ENCODE results near the gene BGN. TPM values are rescaled to one million over a fixed set of nuclear protein-coding genes. Genes with fewer than 3 reads are reported as not detected.

Gene BGN
- total RNA-seq, 1 experiment from 2014 or later, result not detected

- Histone ChIP-seq H4K20me1 (ENCODE audit: low read length) (no peaks in the 10 kb centered on the region), H2AFZ (ENCODE audit: low read length) (no peak overlapping the region), H3K9me3 (ENCODE audit: low read length) (no peaks in the 10 kb centered on the region), H3K4me3 (ENCODE audit: low read length) (no peak overlapping the region), H3K27me3 (ENCODE audit: low read length) (no peaks in the 10 kb centered on the region), H3K9me2 (replicated peaks; ENCODE audit: low read length) (no peaks in the 10 kb centered on the region), H3K4me2 (ENCODE audit: low read length) (no peak overlapping the region), H3K36me3 (ENCODE audit: low read depth, low read length) (0 out of 2 replicates have a peak, but pooled peaks cover 2% of the 10 kb centered on the region), H3K4me1 (ENCODE audit: insufficient read depth, low read length) (no peaks in the 10 kb centered on the region), H3K27ac (ENCODE audit: low read length) (no peak overlapping the region), H3K9ac (ENCODE audit: low read length) (no peak overlapping the region), H3K79me2 (ENCODE audit: low read length) (no peaks in the 10 kb centered on the region), H3F3A (ENCODE audit: low read length, unreplicated experiment) (no peaks in the 10 kb centered on the region)
- BruUV-seq (replicated peaks), result no TSS peak
- DNase-seq, result no peak
- ChIA-PET CTCF (no interaction called here), POLR2A (ENCODE audit: unreplicated experiment) (no interaction called here)
- ATAC-seq, result no peak
- TF ChIP-seq EZH2 (IDR thresholded peaks at IDR 0.05; ENCODE audit: low read length, unreplicated experiment), result no peak
- TF ChIP-seq CTCF (conservative IDR thresholded peaks at IDR 0.05; ENCODE audit: low read depth, low read length), result no peak
- TF ChIP-seq EZH2phosphoT487 (IDR thresholded peaks at IDR 0.05; ENCODE audit: borderline replicate concordance, low read length), result no peak
- intact Hi-C loops (cut with micrococcal nuclease), result no loop called here
These were observed 39.8 kb upstream of the BGN start for GRCh38 chrX:153454901-153455550.

GRCh38 chrX:153455571-153455970, 39.2 kb upstream of the BGN start:
- Histone ChIP-seq H3K27me3 (ENCODE audit: low read length) (no peaks in the 10 kb centered on the region), H3K4me1 (ENCODE audit: insufficient read depth, low read length) (no peaks in the 10 kb centered on the region), H4K20me1 (ENCODE audit: low read length) (no peaks in the 10 kb centered on the region), H3K9me2 (replicated peaks; ENCODE audit: low read length) (no peaks in the 10 kb centered on the region), H3K9ac (ENCODE audit: low read length) (no peak overlapping the region), H3K27ac (ENCODE audit: low read length) (no peak overlapping the region), H3K79me2 (ENCODE audit: low read length) (no peaks in the 10 kb centered on the region), H3K9me3 (ENCODE audit: low read length) (no peaks in the 10 kb centered on the region), H3K4me2 (ENCODE audit: low read length) (no peak overlapping the region), H2AFZ (ENCODE audit: low read length) (no peak overlapping the region), H3F3A (ENCODE audit: low read length, unreplicated experiment) (no peaks in the 10 kb centered on the region), H3K36me3 (ENCODE audit: low read depth, low read length) (0 out of 2 replicates have a peak, but pooled peaks cover 4% of the 10 kb centered on the region), H3K4me3 (ENCODE audit: low read length) (no peak overlapping the region)
- DNase-seq, result no peak
- ChIA-PET CTCF (no interaction called here), POLR2A (ENCODE audit: unreplicated experiment) (no interaction called here)
- intact Hi-C loops (cut with micrococcal nuclease), result no loop called here
- ATAC-seq, result no peak
- BruUV-seq (replicated peaks), result no TSS peak
- TF ChIP-seq EZH2 (IDR thresholded peaks at IDR 0.05; ENCODE audit: low read length, unreplicated experiment) (no peak), CTCF (conservative IDR thresholded peaks at IDR 0.05; ENCODE audit: low read depth, low read length) (no peak), EZH2phosphoT487 (IDR thresholded peaks at IDR 0.05; ENCODE audit: borderline replicate concordance, low read length) (no peak)

- BruUV-seq (replicated peaks), result no TSS peak
- Histone ChIP-seq H3K4me1 (ENCODE audit: insufficient read depth, low read length) (no peaks in the 10 kb centered on the region), H2AFZ (ENCODE audit: low read length) (no peak overlapping the region), H3K79me2 (ENCODE audit: low read length) (no peaks in the 10 kb centered on the region), H3K9me3 (ENCODE audit: low read length) (no peaks in the 10 kb centered on the region), H3K9ac (ENCODE audit: low read length) (no peak overlapping the region), H3K9me2 (replicated peaks; ENCODE audit: low read length) (no peaks in the 10 kb centered on the region), H3K4me2 (ENCODE audit: low read length) (no peak overlapping the region), H4K20me1 (ENCODE audit: low read length) (no peaks in the 10 kb centered on the region), H3K27me3 (ENCODE audit: low read length) (no peaks in the 10 kb centered on the region), H3K36me3 (ENCODE audit: low read depth, low read length) (0 out of 2 replicates have a peak, but pooled peaks cover 4% of the 10 kb centered on the region), H3K27ac (ENCODE audit: low read length) (no peak overlapping the region), H3K4me3 (ENCODE audit: low read length) (no peak overlapping the region), H3F3A (ENCODE audit: low read length, unreplicated experiment) (no peaks in the 10 kb centered on the region)
- POLR2A ChIA-PET (ENCODE audit: unreplicated experiment), result no interaction called here
- DNase-seq (no peak), ATAC-seq (no peak)
- CTCF ChIA-PET, result no interaction called here
- intact Hi-C loops (cut with micrococcal nuclease), result no loop called here
- TF ChIP-seq EZH2phosphoT487 (IDR thresholded peaks at IDR 0.05; ENCODE audit: borderline replicate concordance, low read length), result no peak
- no peak for TF ChIP-seq EZH2 (IDR thresholded peaks at IDR 0.05; ENCODE audit: low read length, unreplicated experiment)
- no peak for TF ChIP-seq CTCF (conservative IDR thresholded peaks at IDR 0.05; ENCODE audit: low read depth, low read length)
These were observed 38.6 kb upstream of the BGN start for GRCh38 chrX:153456161-153456560.
